ENCODE data around the gene LRWD1.

DNA sequence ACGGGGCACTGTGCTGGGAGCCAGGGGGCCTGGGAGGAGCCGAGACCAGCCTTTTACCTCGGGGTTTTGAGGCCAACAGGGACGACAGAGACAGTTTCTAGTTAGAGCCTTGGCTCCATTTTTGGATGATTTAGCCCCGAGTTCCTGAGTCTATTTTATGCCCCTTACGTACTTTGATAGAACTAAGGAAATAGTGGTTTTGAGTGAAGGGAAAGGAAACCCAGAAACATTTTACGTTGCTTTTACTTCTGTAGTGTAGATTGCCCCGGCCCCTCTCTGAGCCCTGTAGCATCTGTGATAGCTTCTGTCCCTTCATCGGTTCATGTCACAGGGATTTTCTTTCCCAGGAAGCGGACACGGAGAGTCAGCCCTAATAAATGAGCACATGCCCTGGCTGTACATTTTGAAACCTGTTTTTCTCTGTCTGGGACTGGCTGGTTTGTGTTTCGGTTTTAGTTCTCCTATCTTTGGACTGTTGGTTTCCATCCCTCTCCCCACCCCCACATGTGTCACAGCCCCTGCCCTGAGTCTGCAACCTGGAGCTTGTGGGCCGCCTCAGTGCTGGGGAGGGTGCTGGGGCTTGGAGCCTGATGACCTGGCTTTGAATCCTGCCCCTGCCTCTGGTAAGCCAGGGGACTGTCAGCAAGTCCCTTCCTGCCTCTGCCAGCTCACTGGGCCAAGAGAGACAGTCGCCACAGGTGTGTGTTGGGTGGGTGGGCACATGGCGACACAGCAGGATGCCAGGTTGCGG lies 38.3 kb upstream of the LRWD1 start:
- no peak for TF ChIP-seq CTCF (conservative IDR thresholded peaks at IDR 0.05; ENCODE audit: low read depth, low read length)
- no peak for TF ChIP-seq EZH2 (IDR thresholded peaks at IDR 0.05; ENCODE audit: borderline replicate concordance, low read depth, low read length, poor library complexity, severe bottlenecking)

Data from A673 (cell line).